ENCODE measurements around the gene CSK.
A peak's percentile ranks its signal among the peaks of the same experiment; 100 is the strongest.

Gene CSK

GRCh38 chr15:74826921-74827320, 45.0 kb downstream of the CSK start:
- H3K79me2 ChIP-seq (ENCODE audit: low read length), result no peaks in the 10 kb centered on the region
- H3K9me3 ChIP-seq (ENCODE audit: insufficient read depth, low read length), result no peaks in the 10 kb centered on the region
- H2AFZ ChIP-seq (ENCODE audit: low read depth, low read length), result no peak overlapping the region
- H3K27ac ChIP-seq (ENCODE audit: low read length), result no peak overlapping the region
- no peaks in the 10 kb centered on the region for H3K36me3 ChIP-seq (replicated peaks; ENCODE audit: low read depth, low read length)
- H3K4me3 ChIP-seq (ENCODE audit: low read length), result no peak overlapping the region
- TF ChIP-seq CTCF (IDR thresholded peaks at IDR 0.05; ENCODE audit: low read depth, low read length) (no peak), EZH2phosphoT487 (IDR thresholded peaks at IDR 0.05; ENCODE audit: low read depth) (no peak)
- peaks cover 26% of the 10 kb centered on the region for H3K4me1 ChIP-seq (ENCODE audit: low read length)
- H3K4me2 ChIP-seq (ENCODE audit: low read length), result no peak overlapping the region
- no peak overlapping the region for H3K9ac ChIP-seq (ENCODE audit: low read length)
- no peaks in the 10 kb centered on the region for H4K20me1 ChIP-seq (ENCODE audit: insufficient read depth, low read length)
- H3K27me3 ChIP-seq (ENCODE audit: low read depth, low read length), result 0 out of 2 replicates have a peak, but pooled peaks cover 2% of the 10 kb centered on the region

- Histone ChIP-seq H3K36me3 (replicated peaks; ENCODE audit: low read depth, low read length) (no peaks in the 10 kb centered on the region), H2AFZ (ENCODE audit: low read depth, low read length) (no peak overlapping the region), H3K4me3 (ENCODE audit: low read length) (no peak overlapping the region), H3K4me2 (ENCODE audit: low read length) (no peak overlapping the region), H3K27me3 (ENCODE audit: low read depth, low read length) (0 out of 2 replicates have a peak, but pooled peaks cover 2% of the 10 kb centered on the region), H3K9ac (ENCODE audit: low read length) (no peak overlapping the region), H3K9me3 (ENCODE audit: insufficient read depth, low read length) (no peaks in the 10 kb centered on the region), H4K20me1 (ENCODE audit: insufficient read depth, low read length) (no peaks in the 10 kb centered on the region), H3K4me1 (ENCODE audit: low read length) (peaks cover 27% of the 10 kb centered on the region), H3K27ac (ENCODE audit: low read length) (no peak overlapping the region), H3K79me2 (ENCODE audit: low read length) (no peaks in the 10 kb centered on the region)
- TF ChIP-seq EZH2phosphoT487 (IDR thresholded peaks at IDR 0.05; ENCODE audit: low read depth) (no peak), CTCF (IDR thresholded peaks at IDR 0.05; ENCODE audit: low read depth, low read length) (no peak)
These were observed 45.7 kb downstream of the CSK start for GRCh38 chr15:74827614-74828013.

GRCh38 chr15:74828835-74829234, 47.0 kb downstream of the CSK start:
- peaks cover 34% of the 10 kb centered on the region for H3K4me1 ChIP-seq (ENCODE audit: low read length)
- H3K27ac ChIP-seq (ENCODE audit: low read length), result no peak overlapping the region
- H3K27me3 ChIP-seq (ENCODE audit: low read depth, low read length), result 0 out of 2 replicates have a peak, but pooled peaks cover 2% of the 10 kb centered on the region
- no peaks in the 10 kb centered on the region for H4K20me1 ChIP-seq (ENCODE audit: insufficient read depth, low read length)
- H3K9ac ChIP-seq (ENCODE audit: low read length), result no peak overlapping the region
- H2AFZ ChIP-seq (ENCODE audit: low read depth, low read length), result no peak overlapping the region
- H3K9me3 ChIP-seq (ENCODE audit: insufficient read depth, low read length), result no peaks in the 10 kb centered on the region
- H3K4me3 ChIP-seq (ENCODE audit: low read length), result no peak overlapping the region
- no peak overlapping the region for H3K4me2 ChIP-seq (ENCODE audit: low read length)
- no peak for TF ChIP-seq EZH2phosphoT487 (IDR thresholded peaks at IDR 0.05; ENCODE audit: low read depth)
- TF ChIP-seq CTCF (IDR thresholded peaks at IDR 0.05; ENCODE audit: low read depth, low read length), result no peak
- H3K36me3 ChIP-seq (replicated peaks; ENCODE audit: low read depth, low read length), result no peaks in the 10 kb centered on the region
- no peaks in the 10 kb centered on the region for H3K79me2 ChIP-seq (ENCODE audit: low read length)

- H3K36me3 ChIP-seq (replicated peaks; ENCODE audit: low read depth, low read length), result no peaks in the 10 kb centered on the region
- no peaks in the 10 kb centered on the region for H4K20me1 ChIP-seq (ENCODE audit: insufficient read depth, low read length)
- H2AFZ ChIP-seq (ENCODE audit: low read depth, low read length), result no peak overlapping the region
- 0 out of 2 replicates have a peak, but pooled peaks cover 2% of the 10 kb centered on the region for H3K27me3 ChIP-seq (ENCODE audit: low read depth, low read length)
- no peaks in the 10 kb centered on the region for H3K9me3 ChIP-seq (ENCODE audit: insufficient read depth, low read length)
- no peak overlapping the region for H3K4me3 ChIP-seq (ENCODE audit: low read length)
- peak overlapping the region; percentile 23 for H3K4me2 ChIP-seq (ENCODE audit: low read length)
- H3K9ac ChIP-seq (ENCODE audit: low read length), result no peak overlapping the region
- H3K27ac ChIP-seq (ENCODE audit: low read length), result no peak overlapping the region
- no peaks in the 10 kb centered on the region for H3K79me2 ChIP-seq (ENCODE audit: low read length)
- peaks cover 34% of the 10 kb centered on the region for H3K4me1 ChIP-seq (ENCODE audit: low read length)
- TF ChIP-seq CTCF (IDR thresholded peaks at IDR 0.05; ENCODE audit: low read depth, low read length) (no peak), EZH2phosphoT487 (IDR thresholded peaks at IDR 0.05; ENCODE audit: low read depth) (no peak)
These were observed 47.6 kb downstream of the CSK start for GRCh38 chr15:74829486-74829885.
